ENCODE results near the gene ASTL. TPM values are rescaled to one million over a fixed set of nuclear protein-coding genes. Genes with fewer than 3 reads are reported as not detected.

The ASTL gene
- total RNA-seq, 1 donor from 2014 or later: not detected

GRCh38 chr2:96104487-96104861, 33.8 kb downstream of the ASTL start:
- DNase-seq (ENCODE audit: low read depth): no peak
- Mint-ChIP-seq H3K4me3 (ENCODE audit: unreplicated experiment) (no peak overlapping the region), H3K9me3 (ENCODE audit: unreplicated experiment) (peaks cover 10% of the 10 kb centered on the region), H3K27me3 (ENCODE audit: low read depth, unreplicated experiment) (peaks cover 9% of the 10 kb centered on the region), H3K4me1 (ENCODE audit: low read depth, unreplicated experiment) (peaks cover 5% of the 10 kb centered on the region), H3K36me3 (ENCODE audit: low read depth, unreplicated experiment) (peaks cover 2% of the 10 kb centered on the region), H3K27ac (ENCODE audit: unreplicated experiment) (no peak overlapping the region)
- no peak overlapping the region for H3K9ac ChIP-seq (ENCODE audit: low read length)
- H3K79me2 ChIP-seq (ENCODE audit: insufficient read depth, low read length): no peaks in the 10 kb centered on the region
- H3K27me3 ChIP-seq (ENCODE audit: insufficient read depth, low read length): peaks cover 2% of the 10 kb centered on the region
- no peak overlapping the region for H3K27ac ChIP-seq (ENCODE audit: low read depth, low read length)
- FAIRE-seq: no peak
- no peaks in the 10 kb centered on the region for H3K36me3 ChIP-seq (ENCODE audit: insufficient read depth, low read length)
- no peak overlapping the region for H3K4me3 ChIP-seq (ENCODE audit: insufficient read depth, low read depth, low read length)
- TF ChIP-seq, protein P1, sequence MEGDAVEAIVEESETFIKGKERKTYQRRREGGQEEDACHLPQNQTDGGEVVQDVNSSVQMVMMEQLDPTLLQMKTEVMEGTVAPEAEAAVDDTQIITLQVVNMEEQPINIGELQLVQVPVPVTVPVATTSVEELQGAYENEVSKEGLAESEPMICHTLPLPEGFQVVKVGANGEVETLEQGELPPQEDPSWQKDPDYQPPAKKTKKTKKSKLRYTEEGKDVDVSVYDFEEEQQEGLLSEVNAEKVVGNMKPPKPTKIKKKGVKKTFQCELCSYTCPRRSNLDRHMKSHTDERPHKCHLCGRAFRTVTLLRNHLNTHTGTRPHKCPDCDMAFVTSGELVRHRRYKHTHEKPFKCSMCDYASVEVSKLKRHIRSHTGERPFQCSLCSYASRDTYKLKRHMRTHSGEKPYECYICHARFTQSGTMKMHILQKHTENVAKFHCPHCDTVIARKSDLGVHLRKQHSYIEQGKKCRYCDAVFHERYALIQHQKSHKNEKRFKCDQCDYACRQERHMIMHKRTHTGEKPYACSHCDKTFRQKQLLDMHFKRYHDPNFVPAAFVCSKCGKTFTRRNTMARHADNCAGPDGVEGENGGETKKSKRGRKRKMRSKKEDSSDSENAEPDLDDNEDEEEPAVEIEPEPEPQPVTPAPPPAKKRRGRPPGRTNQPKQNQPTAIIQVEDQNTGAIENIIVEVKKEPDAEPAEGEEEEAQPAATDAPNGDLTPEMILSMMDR (IDR thresholded peaks at IDR 0.05; ENCODE audit: insufficient read depth, low read depth, low read length): no peak
- no peak for TF ChIP-seq EZH2 (IDR thresholded peaks at IDR 0.05; ENCODE audit: insufficient read depth, low read length)
- no peak overlapping the region for H2AFZ ChIP-seq (ENCODE audit: low read depth, low read length)
- H3K4me2 ChIP-seq (ENCODE audit: low read length): no peak overlapping the region
- no peaks in the 10 kb centered on the region for H4K20me1 ChIP-seq (ENCODE audit: insufficient read depth, low read length)
- H3K9me3 ChIP-seq (ENCODE audit: insufficient read depth, low read depth, low read length): peaks cover 13% of the 10 kb centered on the region
- H3K4me1 ChIP-seq (ENCODE audit: insufficient read depth, low read length): peaks cover 3% of the 10 kb centered on the region

GRCh38 chr2:96103761-96104486, 34.4 kb downstream of the ASTL start:
- Histone ChIP-seq H3K79me2 (ENCODE audit: insufficient read depth, low read length) (no peaks in the 10 kb centered on the region), H2AFZ (ENCODE audit: low read depth, low read length) (no peak overlapping the region), H3K27me3 (ENCODE audit: insufficient read depth, low read length) (peaks cover 2% of the 10 kb centered on the region), H3K9ac (ENCODE audit: low read length) (no peak overlapping the region), H3K4me2 (ENCODE audit: low read length) (no peak overlapping the region), H3K9me3 (ENCODE audit: insufficient read depth, low read depth, low read length) (peaks cover 13% of the 10 kb centered on the region), H3K36me3 (ENCODE audit: insufficient read depth, low read length) (no peaks in the 10 kb centered on the region), H4K20me1 (ENCODE audit: insufficient read depth, low read length) (no peaks in the 10 kb centered on the region), H3K27ac (ENCODE audit: low read depth, low read length) (no peak overlapping the region), H3K4me3 (ENCODE audit: insufficient read depth, low read depth, low read length) (no peak overlapping the region), H3K4me1 (ENCODE audit: insufficient read depth, low read length) (peaks cover 3% of the 10 kb centered on the region)
- TF ChIP-seq EZH2 (IDR thresholded peaks at IDR 0.05; ENCODE audit: insufficient read depth, low read length): no peak
- TF ChIP-seq, protein P1 (IDR thresholded peaks at IDR 0.05; ENCODE audit: insufficient read depth, low read depth, low read length): no peak
- Mint-ChIP-seq H3K27ac (ENCODE audit: unreplicated experiment) (no peak overlapping the region), H3K9me3 (ENCODE audit: unreplicated experiment) (peaks cover 10% of the 10 kb centered on the region), H3K27me3 (ENCODE audit: low read depth, unreplicated experiment) (peaks cover 11% of the 10 kb centered on the region), H3K4me1 (ENCODE audit: low read depth, unreplicated experiment) (peaks cover 5% of the 10 kb centered on the region), H3K4me3 (ENCODE audit: unreplicated experiment) (no peak overlapping the region), H3K36me3 (ENCODE audit: low read depth, unreplicated experiment) (peaks cover 2% of the 10 kb centered on the region)
- no peak for FAIRE-seq
- no peak for DNase-seq (ENCODE audit: low read depth)

GRCh38 chr2:96103187-96103601, 35.1 kb downstream of the ASTL start:
- no peak overlapping the region for H3K4me2 ChIP-seq (ENCODE audit: low read length)
- Mint-ChIP-seq H3K27ac (ENCODE audit: unreplicated experiment) (no peak overlapping the region), H3K9me3 (ENCODE audit: unreplicated experiment) (peaks cover 10% of the 10 kb centered on the region), H3K4me1 (ENCODE audit: low read depth, unreplicated experiment) (no peaks in the 10 kb centered on the region), H3K36me3 (ENCODE audit: low read depth, unreplicated experiment) (peaks cover 2% of the 10 kb centered on the region), H3K4me3 (ENCODE audit: unreplicated experiment) (no peak overlapping the region), H3K27me3 (ENCODE audit: low read depth, unreplicated experiment) (peaks cover 13% of the 10 kb centered on the region)
- no peak overlapping the region for H2AFZ ChIP-seq (ENCODE audit: low read depth, low read length)
- TF ChIP-seq EZH2 (IDR thresholded peaks at IDR 0.05; ENCODE audit: insufficient read depth, low read length): no peak
- TF ChIP-seq, protein P1 (IDR thresholded peaks at IDR 0.05; ENCODE audit: insufficient read depth, low read depth, low read length): no peak
- peaks cover 13% of the 10 kb centered on the region for H3K9me3 ChIP-seq (ENCODE audit: insufficient read depth, low read depth, low read length)
- no peaks in the 10 kb centered on the region for H4K20me1 ChIP-seq (ENCODE audit: insufficient read depth, low read length)
- no peak overlapping the region for H3K27ac ChIP-seq (ENCODE audit: low read depth, low read length)
- no peaks in the 10 kb centered on the region for H3K79me2 ChIP-seq (ENCODE audit: insufficient read depth, low read length)
- no peak overlapping the region for H3K4me3 ChIP-seq (ENCODE audit: insufficient read depth, low read depth, low read length)
- DNase-seq (ENCODE audit: low read depth) (no peak), FAIRE-seq (no peak)
- no peaks in the 10 kb centered on the region for H3K27me3 ChIP-seq (ENCODE audit: insufficient read depth, low read length)
- no peak overlapping the region for H3K9ac ChIP-seq (ENCODE audit: low read length)
- peaks cover 3% of the 10 kb centered on the region for H3K4me1 ChIP-seq (ENCODE audit: insufficient read depth, low read length)
- H3K36me3 ChIP-seq (ENCODE audit: insufficient read depth, low read length): no peaks in the 10 kb centered on the region

All from astrocyte (in vitro differentiated cells and primary cell).